Mucosa of descending colon (tissue), 3 donors: Measurements from ENCODE around the gene EIF4E1B. TPM values are rescaled to one million over a fixed set of nuclear protein-coding genes. Genes with fewer than 3 reads are reported as not detected.
A peak's percentile ranks its signal among the peaks of the same experiment; 100 is the strongest.

ENCODE experiments used
- ATAC-seq: fragments of 200-7000 bp; cut with Tn5 transposase; one replicate; pipeline ENCODE4 v1.9.1; 2020; ENCODE audit warnings: mild to moderate bottlenecking, moderate library complexity
- DNase-seq, 3 donors: peaks; one replicate each; pipeline ENCODE4 v3.0.0-alpha.2; 2020
- H3K36me3 ChIP-seq: fragments of 200-600 bp; one replicate; pipeline ENCODE4 v1.8.0; 2021; ENCODE audit warnings: low read depth, mild to moderate bottlenecking
- H3K4me1 ChIP-seq: fragments of 200-600 bp; one replicate; pipeline ENCODE4 v1.8.0; 2021; ENCODE audit warnings: low read depth, mild to moderate bottlenecking
- H3K4me3 ChIP-seq: fragments of 200-600 bp; one replicate; pipeline ENCODE4 v1.8.0; 2021; ENCODE audit warnings: mild to moderate bottlenecking
- H3K9me3 ChIP-seq: fragments of 200-600 bp; one replicate; pipeline ENCODE4 v1.8.0; 2021; ENCODE audit warnings: mild to moderate bottlenecking
- CTCF ChIP-seq: fragments of 200-600 bp; IDR thresholded peaks from one replicate; pipeline ENCODE4 v1.8.0; 2022; ENCODE audit warnings: antibody characterized with exemption, mild to moderate bottlenecking
- intact Hi-C, 2 donors: fragments of 100-400 bp; cut with DNase I in 1 of 2; cut with micrococcal nuclease in 1 of 2; formaldehyde crosslinking; loops; one replicate each; pipeline versions ENCODE4 v1.11.0 to v1.11.1; 2022; cut with DNase I, micrococcal nuclease
- total RNA-seq, 3 donors: library from RNA; stranded (reverse); fragmentation: NEBNext Ultra II Directional in 2 of 3; extraction: Animal tissue kit (Norgen Biotek cat#: 25700) in 2 of 3; gene quantifications; one replicate each; pipeline versions ENCODE4 v1.2.1 to v1.2.4, GENCODE V29; 2021 to 2023
- donor health status: DM: no; HTN: no; CAD: no; lungs with moderate emphysema.
- donor health status: DM: no; HTN: no; CAD: no.
- donor health status: DM: no; HTN: yes; CAD: no.

EIF4E1B gene
- total RNA-seq, 3 donors from 2014 or later: not detected

GRCh38 chr5:176636426-176636825 is 6.0 kb downstream of the EIF4E1B start:
- Histone ChIP-seq H3K4me1 (no peaks in the 10 kb centered on the region), H3K4me3 (no peak overlapping the region), H3K9me3 (no peaks in the 10 kb centered on the region), H3K36me3 (no peaks in the 10 kb centered on the region)
- intact Hi-C loops: no loop called here
- ATAC-seq (no peak), DNase-seq (no peak)
- no peak for TF ChIP-seq CTCF

- Histone ChIP-seq H3K9me3 (no peaks in the 10 kb centered on the region), H3K36me3 (no peaks in the 10 kb centered on the region), H3K4me1 (no peaks in the 10 kb centered on the region), H3K4me3 (no peak overlapping the region)
- intact Hi-C loops: no loop called here
- no peak for TF ChIP-seq CTCF
- ATAC-seq (no peak), DNase-seq (no peak)
Measured at GRCh38 chr5:176637556-176637955, 7.1 kb downstream of the EIF4E1B start.

GRCh38 chr5:176638437-176638836 is 8.0 kb downstream of the EIF4E1B start:
- intact Hi-C loops: no loop called here
- no peak for TF ChIP-seq CTCF
- DNase-seq: no peak

DNA sequence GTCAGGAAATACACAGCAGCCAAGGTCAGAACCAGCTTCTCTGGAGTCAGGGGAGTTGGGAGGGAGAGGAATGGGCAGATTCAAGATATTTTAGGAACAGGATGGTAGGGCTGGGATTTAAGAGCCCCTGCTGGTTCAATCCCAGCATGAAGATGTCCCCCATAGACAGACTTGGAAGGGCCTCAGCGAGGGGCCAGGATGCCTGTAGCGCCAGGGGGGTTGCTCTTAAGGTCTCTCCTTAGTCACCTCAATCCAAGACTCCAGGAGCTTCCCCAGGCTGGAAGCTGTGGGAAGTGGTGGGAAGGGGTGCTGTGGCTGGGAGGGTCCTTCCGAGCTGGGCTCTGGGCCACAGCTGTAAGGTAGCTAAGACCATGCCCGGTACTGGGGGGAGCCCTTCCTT is 8.7 kb downstream of the EIF4E1B start:
- no peak for TF ChIP-seq CTCF
- no peak overlapping the region for H3K4me3 ChIP-seq
- DNase-seq (no peak), ATAC-seq (no peak)
- H3K9me3 ChIP-seq: no peaks in the 10 kb centered on the region
- no peaks in the 10 kb centered on the region for H3K4me1 ChIP-seq
- intact Hi-C loops: no loop called here
- no peaks in the 10 kb centered on the region for H3K36me3 ChIP-seq

More at GRCh38 chr5:176638437-176638836, 8.0 kb downstream of the EIF4E1B start:
- Histone ChIP-seq H3K9me3 (no peaks in the 10 kb centered on the region), H3K4me1 (no peaks in the 10 kb centered on the region), H3K4me3 (no peak overlapping the region), H3K36me3 (no peaks in the 10 kb centered on the region)
- ATAC-seq: no peak

GRCh38 chr5:176639981-176640380 is 9.5 kb downstream of the EIF4E1B start:
- Histone ChIP-seq H3K9me3 (no peaks in the 10 kb centered on the region), H3K4me3 (no peak overlapping the region), H3K36me3 (no peaks in the 10 kb centered on the region), H3K4me1 (no peaks in the 10 kb centered on the region)
- ATAC-seq: no peak
- DNase-seq: peak in 1 of 3 donors; percentile 23
- intact Hi-C loops: no loop called here
- no peak for TF ChIP-seq CTCF

DNA sequence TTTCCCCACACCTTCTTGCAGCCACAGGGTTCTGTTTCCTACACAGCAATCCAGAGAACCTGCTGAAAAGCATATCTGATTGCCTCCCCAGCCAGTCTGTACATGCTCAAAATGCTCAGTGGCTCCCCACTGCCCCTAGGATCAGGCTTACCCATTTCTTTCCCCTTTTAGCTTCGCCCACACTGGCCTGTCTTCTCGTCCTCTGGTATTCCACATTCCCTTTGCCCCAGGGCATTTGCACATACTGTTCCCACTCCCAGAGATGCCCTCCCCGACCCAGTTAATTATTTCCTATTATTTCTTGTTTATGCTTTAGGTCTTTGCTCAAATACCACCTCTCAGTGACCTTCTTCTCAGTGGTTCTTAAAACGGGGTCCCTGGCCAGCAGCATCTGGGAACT is 10.1 kb downstream of the EIF4E1B start:
- ATAC-seq (no peak), DNase-seq (no peak)
- intact Hi-C loops: no loop called here
- Histone ChIP-seq H3K4me3 (no peak overlapping the region), H3K9me3 (no peaks in the 10 kb centered on the region), H3K36me3 (no peaks in the 10 kb centered on the region), H3K4me1 (no peaks in the 10 kb centered on the region)
- TF ChIP-seq CTCF: no peak
